CD4-positive, alpha-beta T cell (primary cell): ENCODE data around the gene AQP7. TPM values are rescaled to one million over a fixed set of nuclear protein-coding genes. Genes with fewer than 3 reads are reported as not detected.
"Not testable (repeated sequence)": the region's sequence is repeated elsewhere in the genome, so short reads cannot be mapped to it uniquely, and the experiment has no call there.

Experiments
- ATAC-seq: fragments of 200-7000 bp; cut with Tn5 transposase; one replicate; pipeline ENCODE4 v1.10.0; 2022; ENCODE audit warnings: mild to moderate bottlenecking; ENCODE audit not compliant: poor library complexity
- CTCF ChIA-PET: fragments of 350-600 bp; sonication (Branson Sonifier 250); formaldehyde crosslinking; loops from one replicate; lab custom pipeline; 2021; ENCODE audit warnings: antibody characterized with exemption, inconsistent platforms; lab: Charles Lee
- POLR2A ChIA-PET: fragments of 350-600 bp; sonication (Branson Sonifier 250); formaldehyde crosslinking; loops from one replicate; lab custom pipeline; 2021; ENCODE audit warnings: antibody characterized with exemption, inconsistent platforms; lab: Charles Lee
- DNase-seq, 14 experiments: peaks; one replicate each; pipeline ENCODE4 v3.0.0-alpha.2; 2013 to 2020; ENCODE audit warnings: mixed read lengths in 2 of 14
- H3K27ac ChIP-seq, 2 donors: one replicate each; pipeline versions ENCODE4 v1.5.1 to v1.7.0; 2013; ENCODE audit warnings: low read length in 2 of 2, low read depth in 1 of 2, mild to moderate bottlenecking in 1 of 2
- H3K27me3 ChIP-seq, 2 experiments: 1 replicate in 1 of 2; 2 replicates in 1 of 2; pipeline versions ENCODE4 v1.6.1 to v1.7.0; 2013; ENCODE audit warnings: low read length in 2 of 2, control low read depth in 1 of 2, mild to moderate bottlenecking in 1 of 2, moderate library complexity in 1 of 2; ENCODE audit not compliant: insufficient read depth in 2 of 2, control insufficient read depth in 1 of 2
- H3K36me3 ChIP-seq: one replicate; pipeline ENCODE4 v1.6.1; 2013; ENCODE audit warnings: low read length, control low read depth; ENCODE audit not compliant: insufficient read depth
- H3K4me1 ChIP-seq: one replicate; pipeline ENCODE4 v1.6.1; 2013; ENCODE audit warnings: low read length, control low read depth; ENCODE audit not compliant: insufficient read depth
- H3K4me3 ChIP-seq: one replicate; pipeline ENCODE4 v1.5.1; 2013; ENCODE audit warnings: mild to moderate bottlenecking, low read length, moderate library complexity
- H3K9me3 ChIP-seq, 2 experiments: 1 replicate in 1 of 2; 2 replicates in 1 of 2; pipeline versions ENCODE4 v1.6.1 to v1.7.0; 2013; ENCODE audit warnings: low read length in 2 of 2, mild to moderate bottlenecking in 2 of 2, control low read depth in 1 of 2, moderate library complexity in 1 of 2; ENCODE audit not compliant: control insufficient read depth in 1 of 2, insufficient read depth in 1 of 2
- H3K27ac Mint-ChIP-seq: one replicate; pipeline ENCODE4 v1.8.0; 2020; ENCODE audit warnings: mixed read lengths
- H3K27me3 Mint-ChIP-seq: one replicate; pipeline ENCODE4 v1.8.0; 2021; ENCODE audit warnings: mixed read lengths
- H3K36me3 Mint-ChIP-seq: one replicate; pipeline ENCODE4 v1.8.0; 2021; ENCODE audit warnings: low read depth, mixed read lengths
- H3K4me1 Mint-ChIP-seq: one replicate; pipeline ENCODE4 v1.8.0; 2021; ENCODE audit warnings: low read depth, mixed read lengths
- H3K4me3 Mint-ChIP-seq: one replicate; pipeline ENCODE4 v1.8.0; 2020; ENCODE audit warnings: mild to moderate bottlenecking, mixed read lengths
- H3K9me3 Mint-ChIP-seq: one replicate; pipeline ENCODE4 v1.8.0; 2020; ENCODE audit warnings: mixed read lengths
- intact Hi-C, 2 experiments: fragments of 100-400 bp; cut with DNase I in 1 of 2; cut with micrococcal nuclease in 1 of 2; formaldehyde crosslinking; loops; one replicate each; pipeline versions ENCODE4 v1.15.1 to v1.9.0; 2023 to 2025; cut with DNase I, micrococcal nuclease
- total RNA-seq, 174 experiments: library from RNA in 2 of 174; stranded (reverse) in 2 of 174; gene quantifications; one replicate each; pipeline ENCODE4 v1.2.3 and lab custom pipeline; 2021 to 2026
- TF ChIP-seq, protein P1 (sequence below): fragments of 200-600 bp; IDR thresholded peaks from one replicate; pipeline ENCODE4 v1.8.0; 2022; ENCODE audit warnings: antibody characterized with exemption, mild to moderate bottlenecking

Gene AQP7
- total RNA-seq, 2 experiments from 2014 or later = 0.25 to 0.27 TPM

DNA sequence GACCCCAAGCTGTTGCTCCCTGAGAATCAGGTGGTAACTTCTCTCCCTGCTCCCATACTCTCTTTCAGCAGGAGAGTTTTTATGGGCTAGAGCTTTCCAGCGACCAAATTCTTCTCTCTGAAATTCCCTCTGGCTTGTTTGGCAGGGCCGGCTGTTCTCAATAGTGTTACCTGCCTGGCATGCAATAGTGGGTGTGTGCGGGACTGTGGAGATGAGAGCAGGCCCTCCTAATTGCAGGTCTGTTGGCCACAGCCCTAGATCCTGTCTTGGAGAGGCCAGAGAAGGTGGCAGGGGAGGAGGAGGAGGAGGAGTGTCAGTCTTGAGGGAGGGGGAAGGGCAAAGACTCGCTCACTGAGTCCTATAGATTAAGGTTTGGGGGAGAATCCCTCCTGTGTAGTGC lies 29.5 kb downstream of the AQP7 start:
- ChIA-PET CTCF (interaction anchor here (2.8 kb wide), 1 partner anchor 94 kb away, joined by 37 read pairs; no protein-coding TSS in a partner anchor), POLR2A (interaction anchor here (1.0 to 1.9 kb wide), 2 partner anchors 43 to 101 kb away, joined by 3 to 6 read pairs; partner anchors contain the start of gene NOL6)
- Histone ChIP-seq H3K27me3 (no peaks in the 10 kb centered on the region), H3K4me1 (peaks cover 8% of the 10 kb centered on the region), H3K27ac (no peak overlapping the region), H3K4me3 (no peak overlapping the region), H3K36me3 (peaks cover 32% of the 10 kb centered on the region), H3K9me3 (no peaks in the 10 kb centered on the region)
- Mint-ChIP-seq H3K27me3 (no peaks in the 10 kb centered on the region), H3K4me1 (peaks cover 16% of the 10 kb centered on the region), H3K36me3 (peaks cover 41% of the 10 kb centered on the region), H3K9me3 (no peaks in the 10 kb centered on the region), H3K27ac (no peak overlapping the region), H3K4me3 (no peak overlapping the region)
- DNase-seq = no peak
- ATAC-seq = no peak
- TF ChIP-seq, protein P1, sequence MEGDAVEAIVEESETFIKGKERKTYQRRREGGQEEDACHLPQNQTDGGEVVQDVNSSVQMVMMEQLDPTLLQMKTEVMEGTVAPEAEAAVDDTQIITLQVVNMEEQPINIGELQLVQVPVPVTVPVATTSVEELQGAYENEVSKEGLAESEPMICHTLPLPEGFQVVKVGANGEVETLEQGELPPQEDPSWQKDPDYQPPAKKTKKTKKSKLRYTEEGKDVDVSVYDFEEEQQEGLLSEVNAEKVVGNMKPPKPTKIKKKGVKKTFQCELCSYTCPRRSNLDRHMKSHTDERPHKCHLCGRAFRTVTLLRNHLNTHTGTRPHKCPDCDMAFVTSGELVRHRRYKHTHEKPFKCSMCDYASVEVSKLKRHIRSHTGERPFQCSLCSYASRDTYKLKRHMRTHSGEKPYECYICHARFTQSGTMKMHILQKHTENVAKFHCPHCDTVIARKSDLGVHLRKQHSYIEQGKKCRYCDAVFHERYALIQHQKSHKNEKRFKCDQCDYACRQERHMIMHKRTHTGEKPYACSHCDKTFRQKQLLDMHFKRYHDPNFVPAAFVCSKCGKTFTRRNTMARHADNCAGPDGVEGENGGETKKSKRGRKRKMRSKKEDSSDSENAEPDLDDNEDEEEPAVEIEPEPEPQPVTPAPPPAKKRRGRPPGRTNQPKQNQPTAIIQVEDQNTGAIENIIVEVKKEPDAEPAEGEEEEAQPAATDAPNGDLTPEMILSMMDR = no peak
- intact Hi-C loops = loop anchor here in 1 of 2 experiments (10.0 kb wide), 1 partner anchor 352 kb away; no protein-coding TSS in a partner anchor

DNA sequence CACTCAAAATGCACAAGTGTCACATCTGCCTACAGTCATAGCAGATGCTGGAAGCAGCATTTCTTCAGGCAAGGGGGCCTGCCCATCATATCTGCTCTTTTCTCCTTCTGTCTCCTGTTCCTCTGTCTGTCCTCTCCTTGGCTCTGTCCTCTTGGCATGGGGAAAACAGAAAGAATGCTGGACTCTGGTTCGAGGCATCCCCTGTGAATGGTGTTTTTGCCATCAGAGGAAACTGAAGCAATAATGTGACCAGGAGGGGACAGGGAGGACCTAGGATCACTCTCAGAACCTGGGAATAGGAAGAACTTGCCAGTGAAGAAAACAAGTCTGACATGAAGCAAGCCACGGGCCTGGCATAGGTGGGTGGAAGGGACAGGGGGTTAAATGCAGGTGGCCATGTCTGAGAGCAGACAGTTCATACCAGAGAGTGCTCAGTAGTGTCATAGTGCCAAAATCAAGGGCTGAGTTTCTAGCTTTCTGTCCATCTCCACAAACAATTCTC lies 35.3 kb downstream of the AQP7 start:
- Mint-ChIP-seq H3K36me3 (peaks cover 83% of the 10 kb centered on the region), H3K4me3 (no peak overlapping the region), H3K27me3 (no peaks in the 10 kb centered on the region), H3K27ac (no peak overlapping the region), H3K4me1 (no peaks in the 10 kb centered on the region), H3K9me3 (no peaks in the 10 kb centered on the region)
- ChIA-PET POLR2A (no interaction called here), CTCF (no interaction called here)
- DNase-seq (no peak), ATAC-seq (no peak)
- intact Hi-C loops = no loop called here
- H3K27me3 ChIP-seq = no peaks in the 10 kb centered on the region
- no peak overlapping the region for H3K4me3 ChIP-seq
- no peaks in the 10 kb centered on the region for H3K4me1 ChIP-seq
- H3K27ac ChIP-seq = no peak overlapping the region
- H3K9me3 ChIP-seq = no peaks in the 10 kb centered on the region
- TF ChIP-seq, protein P1 = no peak
- peaks cover 57% of the 10 kb centered on the region for H3K36me3 ChIP-seq

DNA sequence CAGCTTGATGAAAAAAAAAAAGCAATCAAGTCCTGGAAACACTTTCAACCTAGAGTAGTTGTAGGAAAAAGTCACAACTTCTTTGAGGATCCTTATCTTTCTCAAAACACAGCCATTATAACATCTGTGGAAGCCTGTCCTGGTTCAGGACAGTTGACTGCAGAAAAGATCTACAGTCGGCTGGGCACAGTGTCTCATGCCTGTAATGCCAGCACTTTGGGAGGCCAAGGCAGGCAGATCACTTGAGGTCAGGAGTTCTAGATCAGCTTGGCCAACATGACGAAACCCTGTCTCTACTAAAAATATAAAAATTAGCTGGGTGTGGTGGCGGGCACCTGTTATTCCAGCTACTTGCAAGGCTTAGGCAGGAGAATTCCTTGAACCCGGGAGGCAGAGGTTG lies 37.6 kb downstream of the AQP7 start:
- H3K4me1 ChIP-seq, H3K9me3 Mint-ChIP-seq, H3K9me3 ChIP-seq, ATAC-seq, H3K27ac Mint-ChIP-seq, H3K4me3 Mint-ChIP-seq, intact Hi-C loops, H3K27me3 Mint-ChIP-seq, H3K4me1 Mint-ChIP-seq, H3K27me3 ChIP-seq, H3K4me3 ChIP-seq, H3K27ac ChIP-seq, DNase-seq, POLR2A ChIA-PET: not testable (repeated sequence)
- H3K36me3 Mint-ChIP-seq = peaks cover 73% of the 10 kb centered on the region
- H3K36me3 ChIP-seq = peaks cover 39% of the 10 kb centered on the region
- CTCF ChIA-PET = interaction anchor here (0.5 kb wide), 1 partner anchor 330 kb away, joined by 4 read pairs; no protein-coding TSS in a partner anchor

DNA sequence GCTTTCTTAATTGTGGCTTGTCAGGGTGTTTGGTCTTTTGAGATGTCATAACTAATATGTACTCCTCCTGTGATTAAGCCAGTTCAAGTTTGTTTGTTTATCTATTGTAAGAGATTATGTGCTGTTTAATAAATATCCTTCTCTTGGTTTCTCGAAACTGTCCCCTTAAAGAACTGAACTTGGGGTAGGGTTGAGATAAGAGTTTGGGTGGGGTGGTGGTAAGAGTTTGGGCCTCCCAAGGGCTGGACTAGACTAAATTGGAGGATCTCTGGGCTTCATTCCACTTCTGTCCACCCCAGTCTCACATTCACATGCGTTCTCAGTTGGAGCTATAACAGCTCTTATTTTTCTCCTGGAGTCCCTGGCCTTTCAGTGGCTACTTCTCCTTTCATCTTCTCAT lies 38.2 kb downstream of the AQP7 start:
- Mint-ChIP-seq H3K36me3 (peaks cover 69% of the 10 kb centered on the region), H3K27me3 (no peaks in the 10 kb centered on the region), H3K4me3 (no peak overlapping the region), H3K9me3 (no peaks in the 10 kb centered on the region), H3K4me1 (no peaks in the 10 kb centered on the region), H3K27ac (no peak overlapping the region)
- intact Hi-C loops = no loop called here
- H3K27me3 ChIP-seq = no peaks in the 10 kb centered on the region
- DNase-seq = no peak
- CTCF ChIA-PET = interaction anchor here (0.5 kb wide), 1 partner anchor 330 kb away, joined by 4 read pairs; no protein-coding TSS in a partner anchor
- H3K4me1 ChIP-seq = no peaks in the 10 kb centered on the region
- ATAC-seq = no peak
- no peak overlapping the region for H3K27ac ChIP-seq
- TF ChIP-seq, protein P1 = no peak
- H3K9me3 ChIP-seq = no peaks in the 10 kb centered on the region
- no peak overlapping the region for H3K4me3 ChIP-seq
- POLR2A ChIA-PET = no interaction called here
- peaks cover 35% of the 10 kb centered on the region for H3K36me3 ChIP-seq

DNA sequence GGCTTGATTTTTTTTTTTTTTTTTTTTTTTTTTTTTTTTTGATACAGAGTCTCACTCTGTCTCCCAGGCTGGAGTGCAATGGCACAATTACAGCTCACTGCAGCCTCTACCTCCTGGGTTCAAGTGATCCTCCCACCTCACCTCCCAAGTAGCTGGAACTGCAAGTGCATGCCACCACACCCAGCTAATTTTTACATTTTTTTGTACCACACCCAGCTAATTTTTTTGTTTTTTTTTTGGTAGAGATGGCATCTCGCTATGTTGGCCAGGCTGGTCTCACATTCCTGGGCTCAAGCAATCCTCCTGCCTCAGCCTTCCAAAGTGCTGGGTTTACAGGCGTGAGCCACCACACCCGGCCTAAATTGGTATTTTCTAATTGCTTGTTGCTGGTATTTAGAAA lies 43.7 kb downstream of the AQP7 start:
- H3K27me3 ChIP-seq, DNase-seq, POLR2A ChIA-PET, ATAC-seq, CTCF ChIA-PET, H3K4me3 ChIP-seq, H3K27ac Mint-ChIP-seq, H3K9me3 ChIP-seq, H3K4me3 Mint-ChIP-seq, intact Hi-C loops, H3K27ac ChIP-seq, H3K4me1 ChIP-seq, H3K9me3 Mint-ChIP-seq, H3K27me3 Mint-ChIP-seq, H3K36me3 ChIP-seq: not testable (repeated sequence)
- Mint-ChIP-seq H3K4me1 (peaks cover 12% of the 10 kb centered on the region), H3K36me3 (peaks cover 58% of the 10 kb centered on the region)
